ENCODE results near the gene SIGLEC6. TPM values are rescaled to one million over a fixed set of nuclear protein-coding genes. Genes with fewer than 3 reads are reported as not detected.

Gene SIGLEC6
- total and polyA plus RNA-seq, 7 donors = 0.55 to 2.1 (median 0.82) TPM; not detected in 2

DNA sequence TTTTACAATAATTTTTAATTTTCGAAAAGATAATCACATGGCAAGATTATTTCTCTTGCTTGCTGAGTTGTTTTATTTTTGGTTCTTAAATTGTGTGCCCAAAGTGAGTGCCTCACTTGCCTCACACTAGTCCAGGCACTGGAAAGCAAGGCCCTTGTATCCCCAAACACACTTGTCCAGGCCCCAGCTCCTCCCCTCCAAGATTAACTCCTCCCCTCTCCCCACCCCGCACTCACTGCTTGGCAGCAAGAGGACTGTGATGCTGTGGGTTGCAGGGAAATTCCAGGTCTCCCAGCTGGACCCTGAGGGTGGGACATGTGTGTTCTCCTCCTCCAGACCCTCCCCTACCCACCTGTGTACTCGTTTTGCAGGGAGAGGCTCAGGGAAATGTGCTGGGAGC lies 33.8 kb downstream of the SIGLEC6 start:
- intact Hi-C loops (cut with DNase I) = no loop called here
- TF ChIP-seq POLR2AphosphoS5 (IDR thresholded peaks at IDR 0.05) (no peak), POLR2A (IDR thresholded peaks at IDR 0.05) (no peak)
- H3K9me3 ChIP-seq = no peaks in the 10 kb centered on the region
- peaks cover 0 to 10% (median 0%) of the 10 kb centered on the region in 3 donors for H3K27me3 ChIP-seq
- no peaks in the 10 kb centered on the region for H3K4me1 ChIP-seq
- no peaks in the 10 kb centered on the region for H3K36me3 ChIP-seq
- WGBS, 2 donors = 39 to 55% methylated on average over 3 of the region's 3 CpGs
- H3K4me3 ChIP-seq = no peak overlapping the region
- no peak for DNase-seq
- no peak overlapping the region for H3K27ac ChIP-seq

DNA sequence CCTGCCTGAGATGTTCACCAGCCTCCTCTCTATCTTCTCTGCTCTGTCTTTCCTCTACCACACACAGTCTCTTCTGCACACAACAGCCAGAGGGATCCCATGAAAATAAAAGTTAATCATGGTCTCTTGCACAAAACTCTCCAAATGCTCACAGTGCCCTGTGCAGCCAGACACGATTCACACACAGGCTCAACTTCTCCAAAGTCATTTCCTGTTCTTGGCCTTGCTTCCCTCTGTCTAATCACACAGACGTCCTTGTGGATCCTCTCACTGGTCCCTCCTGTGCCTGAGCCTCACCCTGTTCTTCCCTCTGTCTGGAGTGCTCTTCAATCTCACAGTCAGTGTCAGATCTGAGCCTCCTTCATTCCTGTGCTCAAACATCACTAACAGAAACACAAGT lies 37.7 kb downstream of the SIGLEC6 start:
- Histone ChIP-seq H3K4me1 (no peaks in the 10 kb centered on the region), H3K36me3 (no peaks in the 10 kb centered on the region), H3K27me3 (peaks cover 0 to 10% (median 0%) of the 10 kb centered on the region in 3 donors), H3K27ac (no peak overlapping the region), H3K4me3 (no peak overlapping the region), H3K9me3 (no peaks in the 10 kb centered on the region)
- intact Hi-C loops (cut with DNase I) = no loop called here
- WGBS, 2 donors = 22 to 24% methylated on average over 2 of the region's 2 CpGs
- TF ChIP-seq POLR2AphosphoS5 (IDR thresholded peaks at IDR 0.05) (no peak), EP300 (IDR thresholded peaks at IDR 0.05) (no peak), POLR2A (IDR thresholded peaks at IDR 0.05) (no peak)
- TF ChIP-seq, protein P1, sequence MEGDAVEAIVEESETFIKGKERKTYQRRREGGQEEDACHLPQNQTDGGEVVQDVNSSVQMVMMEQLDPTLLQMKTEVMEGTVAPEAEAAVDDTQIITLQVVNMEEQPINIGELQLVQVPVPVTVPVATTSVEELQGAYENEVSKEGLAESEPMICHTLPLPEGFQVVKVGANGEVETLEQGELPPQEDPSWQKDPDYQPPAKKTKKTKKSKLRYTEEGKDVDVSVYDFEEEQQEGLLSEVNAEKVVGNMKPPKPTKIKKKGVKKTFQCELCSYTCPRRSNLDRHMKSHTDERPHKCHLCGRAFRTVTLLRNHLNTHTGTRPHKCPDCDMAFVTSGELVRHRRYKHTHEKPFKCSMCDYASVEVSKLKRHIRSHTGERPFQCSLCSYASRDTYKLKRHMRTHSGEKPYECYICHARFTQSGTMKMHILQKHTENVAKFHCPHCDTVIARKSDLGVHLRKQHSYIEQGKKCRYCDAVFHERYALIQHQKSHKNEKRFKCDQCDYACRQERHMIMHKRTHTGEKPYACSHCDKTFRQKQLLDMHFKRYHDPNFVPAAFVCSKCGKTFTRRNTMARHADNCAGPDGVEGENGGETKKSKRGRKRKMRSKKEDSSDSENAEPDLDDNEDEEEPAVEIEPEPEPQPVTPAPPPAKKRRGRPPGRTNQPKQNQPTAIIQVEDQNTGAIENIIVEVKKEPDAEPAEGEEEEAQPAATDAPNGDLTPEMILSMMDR (IDR thresholded peaks at IDR 0.05) = no peak
- DNase-seq = no peak

DNA sequence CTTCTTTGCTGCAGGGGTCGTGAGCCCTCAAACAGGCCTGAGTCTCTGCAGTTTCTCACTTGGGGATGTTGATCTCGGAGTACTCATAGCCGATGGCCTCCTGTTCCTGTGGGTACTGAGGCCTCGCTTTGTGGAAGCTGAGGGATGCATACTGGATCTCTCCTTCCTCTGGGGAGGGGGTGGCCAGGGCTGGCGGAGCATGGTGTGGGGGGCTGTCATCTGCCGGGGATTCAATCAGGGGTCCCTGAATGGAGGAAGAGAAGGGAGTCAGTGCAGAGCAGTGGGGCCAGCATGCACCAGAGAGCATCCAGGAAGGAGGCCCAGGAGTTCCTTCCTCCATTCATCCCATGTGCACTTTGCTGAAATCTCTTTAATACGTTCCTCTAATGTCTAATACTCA lies 39.9 kb downstream of the SIGLEC6 start:
- WGBS, 2 donors = 82 to 83% methylated on average over 7 of the region's 7 CpGs
- H3K9me3 ChIP-seq = no peaks in the 10 kb centered on the region
- no peak overlapping the region for H3K4me3 ChIP-seq
- DNase-seq = no peak
- intact Hi-C loops (cut with DNase I) = no loop called here
- no peaks in the 10 kb centered on the region for H3K36me3 ChIP-seq
- TF ChIP-seq POLR2A (IDR thresholded peaks at IDR 0.05) = no peak
- TF ChIP-seq, protein P1 (IDR thresholded peaks at IDR 0.05) = no peak
- no peak for TF ChIP-seq EP300 (IDR thresholded peaks at IDR 0.05)
- no peak for TF ChIP-seq POLR2AphosphoS5 (IDR thresholded peaks at IDR 0.05)
- no peaks in the 10 kb centered on the region for H3K4me1 ChIP-seq
- H3K27me3 ChIP-seq = peaks cover 0 to 10% (median 0%) of the 10 kb centered on the region in 3 donors
- H3K27ac ChIP-seq = no peak overlapping the region

DNA sequence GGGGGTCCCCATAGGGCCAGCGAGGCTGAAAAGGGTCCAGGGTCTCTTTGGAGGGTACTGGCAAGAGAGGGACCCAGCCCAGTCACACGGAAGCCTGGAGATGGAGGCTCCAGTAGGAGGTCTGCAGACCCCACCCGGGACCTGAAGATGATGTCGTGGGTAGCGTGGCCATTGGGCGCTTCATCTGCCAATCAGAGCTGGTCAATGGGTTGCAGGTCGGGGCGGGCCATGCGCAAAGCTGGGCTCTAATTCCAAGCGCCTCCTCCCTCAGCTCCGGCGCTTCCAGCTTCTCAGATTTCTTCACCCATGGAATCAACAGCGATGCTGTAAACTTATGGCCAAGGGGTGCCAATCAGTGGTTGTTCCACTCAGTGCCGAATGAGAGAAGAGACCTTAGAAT lies 40.8 kb downstream of the SIGLEC6 start:
- DNase-seq = no peak
- WGBS, 2 donors = 56 to 58% methylated on average over 14 of the region's 14 CpGs
- no peak for TF ChIP-seq POLR2A (IDR thresholded peaks at IDR 0.05)
- TF ChIP-seq EP300 (IDR thresholded peaks at IDR 0.05) = no peak
- TF ChIP-seq, protein P1 (IDR thresholded peaks at IDR 0.05) = no peak
- TF ChIP-seq POLR2AphosphoS5 (IDR thresholded peaks at IDR 0.05) = no peak
- Histone ChIP-seq H3K27ac (no peak overlapping the region), H3K4me1 (no peaks in the 10 kb centered on the region), H3K4me3 (no peak overlapping the region), H3K36me3 (no peaks in the 10 kb centered on the region), H3K9me3 (no peaks in the 10 kb centered on the region), H3K27me3 (peaks cover 0 to 10% (median 0%) of the 10 kb centered on the region in 3 donors)
- intact Hi-C loops (cut with DNase I) = no loop called here

DNA sequence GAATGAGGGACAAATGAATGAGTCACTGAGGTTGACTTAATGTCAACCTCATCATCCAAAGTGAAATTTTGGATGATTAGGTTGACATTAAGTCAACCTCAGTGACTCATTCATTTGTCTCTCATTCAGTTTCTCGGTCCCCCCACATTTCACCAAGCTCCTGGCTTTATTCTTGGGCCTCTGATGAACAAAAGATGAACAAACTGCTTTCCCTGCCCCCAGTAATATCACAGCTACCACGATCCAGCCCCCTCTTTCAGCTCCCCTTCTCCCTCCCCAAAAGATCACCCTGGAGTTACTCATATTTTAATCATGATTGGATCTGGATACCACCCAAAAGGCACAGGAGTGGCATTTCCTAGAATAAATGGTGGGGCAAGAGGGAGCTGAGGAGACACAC lies 42.4 kb downstream of the SIGLEC6 start:
- H3K27ac ChIP-seq = no peak overlapping the region
- TF ChIP-seq POLR2AphosphoS5 (IDR thresholded peaks at IDR 0.05) (no peak), EP300 (IDR thresholded peaks at IDR 0.05) (no peak), POLR2A (IDR thresholded peaks at IDR 0.05) (no peak)
- TF ChIP-seq, protein P1 (IDR thresholded peaks at IDR 0.05) = no peak
- intact Hi-C loops (cut with DNase I) = no loop called here
- H3K9me3 ChIP-seq = no peaks in the 10 kb centered on the region
- H3K4me3 ChIP-seq = no peak overlapping the region
- H3K27me3 ChIP-seq = peaks cover 0 to 10% (median 0%) of the 10 kb centered on the region in 3 donors
- H3K36me3 ChIP-seq = no peaks in the 10 kb centered on the region
- no peak for DNase-seq
- no peaks in the 10 kb centered on the region for H3K4me1 ChIP-seq
- 38 to 53% methylated on average over 2 of the region's 2 CpGs for WGBS, 2 donors
